A549 treated with AZD9567 at 1 μM for 4 hours (cell line): ENCODE data around the gene KIF5B. TPM values are rescaled to one million over a fixed set of nuclear protein-coding genes. Genes with fewer than 3 reads are reported as not detected.

Experiments used
- total RNA-seq: library from RNA; stranded (reverse); fragments of 200-300 nt; extraction: Qiagen RNA extraction; gene quantifications from 5 replicates; pipeline ENCODE4 v1.2.3, GENCODE V29; 2022; ENCODE audit not compliant: insufficient read depth

Gene KIF5B
- 52.5 to 87.4 TPM (median 74.8 TPM) in 5 replicates for total RNA-seq

GRCh38 chr10:32056136-32057035 lies at the start of gene KIF5B:
Gene KIF5B (minus strand): TSS chr10:32056425. CDS start chr10:32055973, 452 bp downstream.

Other genes with a start within 250 kb of the KIF5B start
- 17.4 to 30.0 TPM (median 19.5 TPM) in 5 replicates for gene ARHGAP12, start 127.6 kb downstream of the KIF5B start, total RNA-seq